ENCODE results near the gene DIP2C.

- TF ChIP-seq CTCF (IDR thresholded peaks at IDR 0.05) (no peak), POLR2A (IDR thresholded peaks at IDR 0.05) (no peak)
Observed at GRCh38 chr10:680745-681144, 8.7 kb downstream of the DIP2C start.
